ENCODE data around the gene EZR. TPM values are rescaled to one million over a fixed set of nuclear protein-coding genes. Genes with fewer than 3 reads are reported as not detected.

EZR gene
- total RNA-seq, 4 donors from 2014 or later: 27.4 to 94.0 (median 59.3) TPM

GRCh38 chr6:158853072-158853879 lies 34.1 kb upstream of the EZR start:
- TF ChIP-seq, protein P1, sequence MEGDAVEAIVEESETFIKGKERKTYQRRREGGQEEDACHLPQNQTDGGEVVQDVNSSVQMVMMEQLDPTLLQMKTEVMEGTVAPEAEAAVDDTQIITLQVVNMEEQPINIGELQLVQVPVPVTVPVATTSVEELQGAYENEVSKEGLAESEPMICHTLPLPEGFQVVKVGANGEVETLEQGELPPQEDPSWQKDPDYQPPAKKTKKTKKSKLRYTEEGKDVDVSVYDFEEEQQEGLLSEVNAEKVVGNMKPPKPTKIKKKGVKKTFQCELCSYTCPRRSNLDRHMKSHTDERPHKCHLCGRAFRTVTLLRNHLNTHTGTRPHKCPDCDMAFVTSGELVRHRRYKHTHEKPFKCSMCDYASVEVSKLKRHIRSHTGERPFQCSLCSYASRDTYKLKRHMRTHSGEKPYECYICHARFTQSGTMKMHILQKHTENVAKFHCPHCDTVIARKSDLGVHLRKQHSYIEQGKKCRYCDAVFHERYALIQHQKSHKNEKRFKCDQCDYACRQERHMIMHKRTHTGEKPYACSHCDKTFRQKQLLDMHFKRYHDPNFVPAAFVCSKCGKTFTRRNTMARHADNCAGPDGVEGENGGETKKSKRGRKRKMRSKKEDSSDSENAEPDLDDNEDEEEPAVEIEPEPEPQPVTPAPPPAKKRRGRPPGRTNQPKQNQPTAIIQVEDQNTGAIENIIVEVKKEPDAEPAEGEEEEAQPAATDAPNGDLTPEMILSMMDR (IDR thresholded peaks at IDR 0.05): no peak
- TF ChIP-seq POLR2A (IDR thresholded peaks at IDR 0.05): no peak
- peak; percentile 23 to 46 for DNase-seq
- H3K36me3 ChIP-seq: no peaks in the 10 kb centered on the region
- no peak overlapping the region for H3K27ac ChIP-seq
- H3K9me3 ChIP-seq: no peaks in the 10 kb centered on the region
- H3K4me3 ChIP-seq: no peak overlapping the region
- no peaks in the 10 kb centered on the region for H3K27me3 ChIP-seq
- H3K4me1 ChIP-seq: no peaks in the 10 kb centered on the region
- intact Hi-C loops (cut with DNase I; ENCODE audit: low total_unique reads): no loop called here

- Histone ChIP-seq H3K4me1 (no peaks in the 10 kb centered on the region), H3K9me3 (no peaks in the 10 kb centered on the region), H3K4me3 (no peak overlapping the region), H3K27ac (no peak overlapping the region), H3K36me3 (no peaks in the 10 kb centered on the region), H3K27me3 (no peaks in the 10 kb centered on the region)
- intact Hi-C loops (cut with DNase I; ENCODE audit: low total_unique reads): no loop called here
- no peak for TF ChIP-seq POLR2A (IDR thresholded peaks at IDR 0.05)
- TF ChIP-seq, protein P1 (IDR thresholded peaks at IDR 0.05): no peak
- no peak for DNase-seq
Measured at GRCh38 chr6:158852312-158853071, 33.3 kb upstream of the EZR start.

DNA sequence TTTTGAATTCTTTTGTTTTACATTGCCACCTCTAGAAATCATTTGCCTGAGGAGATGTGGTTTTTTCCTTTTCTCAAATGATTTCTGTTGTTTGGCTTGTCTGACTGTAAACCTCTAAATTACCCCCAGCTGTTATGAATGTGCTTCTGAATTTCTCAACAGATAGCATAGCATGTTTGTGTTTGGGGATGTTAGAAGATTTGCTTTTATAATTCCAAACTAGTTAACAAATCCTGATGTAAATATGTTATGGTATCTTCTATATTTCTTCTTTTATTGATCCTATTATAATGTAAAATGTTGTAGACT lies 31.6 kb upstream of the EZR start:
- Histone ChIP-seq H3K27me3 (no peaks in the 10 kb centered on the region), H3K9me3 (no peaks in the 10 kb centered on the region), H3K4me1 (no peaks in the 10 kb centered on the region), H3K27ac (no peak overlapping the region), H3K4me3 (no peak overlapping the region), H3K36me3 (no peaks in the 10 kb centered on the region)
- DNase-seq: no peak
- TF ChIP-seq, protein P1 (IDR thresholded peaks at IDR 0.05): no peak
- no peak for TF ChIP-seq POLR2A (IDR thresholded peaks at IDR 0.05)
- intact Hi-C loops (cut with DNase I; ENCODE audit: low total_unique reads): no loop called here

DNA sequence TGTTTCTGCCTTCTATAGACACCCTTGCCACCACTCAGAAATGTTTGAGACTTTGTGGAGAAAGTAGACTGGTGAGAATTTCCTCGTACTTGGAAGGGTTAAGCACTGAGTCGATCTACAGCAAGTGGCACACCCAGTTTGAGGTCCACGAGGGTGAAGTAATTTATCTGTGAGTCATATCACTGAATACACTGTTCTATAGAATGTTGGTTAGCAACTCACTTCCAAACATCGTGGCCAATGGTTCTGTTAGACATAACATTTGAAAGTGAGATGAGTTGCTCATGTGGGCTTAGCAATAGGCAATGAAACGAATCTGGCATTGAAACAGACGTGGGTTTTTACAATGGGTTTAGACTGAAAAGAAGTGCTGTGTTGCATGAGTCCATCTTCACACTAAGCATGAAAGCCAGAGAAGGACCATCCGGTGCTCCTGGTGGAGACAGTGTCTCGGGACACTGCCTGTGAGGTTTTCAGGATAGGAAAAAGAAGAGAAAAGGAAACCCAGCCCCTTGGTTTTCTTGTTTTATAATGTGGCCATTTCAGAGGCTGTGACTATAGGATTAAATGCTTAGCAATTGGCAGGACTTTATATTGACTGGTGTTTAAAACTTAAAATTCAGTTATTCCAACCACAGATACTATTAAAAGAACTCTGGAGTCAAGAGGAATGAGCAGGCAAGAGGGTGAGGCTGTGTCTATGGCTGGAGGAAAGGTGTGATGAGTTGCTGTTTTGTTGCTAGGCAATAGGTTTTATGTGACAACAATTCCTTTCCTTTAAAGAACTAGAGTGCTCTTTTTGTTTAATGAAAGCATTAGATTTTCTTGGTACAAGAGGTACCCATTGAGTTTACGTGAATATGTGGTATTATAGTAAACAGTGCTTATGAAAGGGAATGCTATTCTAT lies 31.0 kb upstream of the EZR start:
- Histone ChIP-seq H3K4me3 (no peak overlapping the region), H3K4me1 (no peaks in the 10 kb centered on the region), H3K27me3 (no peaks in the 10 kb centered on the region), H3K27ac (no peak overlapping the region), H3K9me3 (no peaks in the 10 kb centered on the region), H3K36me3 (no peaks in the 10 kb centered on the region)
- intact Hi-C loops (cut with DNase I; ENCODE audit: low total_unique reads): no loop called here
- no peak for DNase-seq
- TF ChIP-seq, protein P1 (IDR thresholded peaks at IDR 0.05): no peak
- no peak for TF ChIP-seq POLR2A (IDR thresholded peaks at IDR 0.05)
